ENCODE data around the gene OR2V1.

The OR2V1 gene

DNA sequence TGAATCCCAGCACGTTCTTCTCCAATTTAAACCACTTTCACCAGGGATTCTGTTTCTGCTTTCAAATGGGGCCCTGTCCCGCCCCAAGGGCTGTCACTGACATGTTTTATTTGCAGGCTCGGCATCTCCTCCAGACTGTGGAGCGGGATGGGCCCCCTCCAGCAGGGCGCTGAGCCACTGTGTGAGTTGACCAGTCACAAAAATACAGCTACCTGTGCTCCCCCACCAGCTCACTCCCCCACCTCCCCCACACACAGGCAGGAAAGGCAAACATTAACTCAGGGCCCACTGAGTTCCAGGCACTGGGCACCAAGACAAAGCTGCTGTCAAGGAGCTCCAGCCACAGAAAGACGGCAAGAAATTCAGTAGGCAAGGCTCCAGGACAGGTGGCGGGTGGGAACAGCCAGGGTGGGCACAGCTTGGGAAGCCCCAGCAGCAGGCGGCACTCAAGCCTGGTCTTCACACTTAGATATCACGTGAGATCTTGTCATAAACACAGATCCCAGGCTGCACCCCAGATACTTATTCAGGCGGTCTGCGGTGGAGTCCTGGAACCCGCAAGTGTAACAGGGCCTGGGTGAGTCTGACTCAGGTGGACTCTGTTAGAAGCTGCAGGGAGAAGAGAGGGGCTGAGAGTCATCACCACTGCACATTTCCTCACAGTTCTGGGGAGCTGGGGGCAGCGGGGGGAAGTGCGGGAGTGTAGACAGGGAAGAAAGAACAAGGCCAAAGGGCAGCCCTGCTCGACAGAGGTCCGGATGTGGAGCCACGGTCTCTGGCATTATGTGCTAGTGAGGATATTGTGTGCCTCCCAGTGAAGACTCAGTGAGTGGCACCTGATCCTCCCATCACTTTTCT lies 44.7 kb downstream of the OR2V1 start:
- TF ChIP-seq, protein P1, sequence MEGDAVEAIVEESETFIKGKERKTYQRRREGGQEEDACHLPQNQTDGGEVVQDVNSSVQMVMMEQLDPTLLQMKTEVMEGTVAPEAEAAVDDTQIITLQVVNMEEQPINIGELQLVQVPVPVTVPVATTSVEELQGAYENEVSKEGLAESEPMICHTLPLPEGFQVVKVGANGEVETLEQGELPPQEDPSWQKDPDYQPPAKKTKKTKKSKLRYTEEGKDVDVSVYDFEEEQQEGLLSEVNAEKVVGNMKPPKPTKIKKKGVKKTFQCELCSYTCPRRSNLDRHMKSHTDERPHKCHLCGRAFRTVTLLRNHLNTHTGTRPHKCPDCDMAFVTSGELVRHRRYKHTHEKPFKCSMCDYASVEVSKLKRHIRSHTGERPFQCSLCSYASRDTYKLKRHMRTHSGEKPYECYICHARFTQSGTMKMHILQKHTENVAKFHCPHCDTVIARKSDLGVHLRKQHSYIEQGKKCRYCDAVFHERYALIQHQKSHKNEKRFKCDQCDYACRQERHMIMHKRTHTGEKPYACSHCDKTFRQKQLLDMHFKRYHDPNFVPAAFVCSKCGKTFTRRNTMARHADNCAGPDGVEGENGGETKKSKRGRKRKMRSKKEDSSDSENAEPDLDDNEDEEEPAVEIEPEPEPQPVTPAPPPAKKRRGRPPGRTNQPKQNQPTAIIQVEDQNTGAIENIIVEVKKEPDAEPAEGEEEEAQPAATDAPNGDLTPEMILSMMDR (IDR thresholded peaks at IDR 0.05): no peak
- Histone ChIP-seq H3K27ac (no peak overlapping the region), H3K4me3 (no peak overlapping the region)
- no peak for DNase-seq (ENCODE audit: low spot score)

DNA sequence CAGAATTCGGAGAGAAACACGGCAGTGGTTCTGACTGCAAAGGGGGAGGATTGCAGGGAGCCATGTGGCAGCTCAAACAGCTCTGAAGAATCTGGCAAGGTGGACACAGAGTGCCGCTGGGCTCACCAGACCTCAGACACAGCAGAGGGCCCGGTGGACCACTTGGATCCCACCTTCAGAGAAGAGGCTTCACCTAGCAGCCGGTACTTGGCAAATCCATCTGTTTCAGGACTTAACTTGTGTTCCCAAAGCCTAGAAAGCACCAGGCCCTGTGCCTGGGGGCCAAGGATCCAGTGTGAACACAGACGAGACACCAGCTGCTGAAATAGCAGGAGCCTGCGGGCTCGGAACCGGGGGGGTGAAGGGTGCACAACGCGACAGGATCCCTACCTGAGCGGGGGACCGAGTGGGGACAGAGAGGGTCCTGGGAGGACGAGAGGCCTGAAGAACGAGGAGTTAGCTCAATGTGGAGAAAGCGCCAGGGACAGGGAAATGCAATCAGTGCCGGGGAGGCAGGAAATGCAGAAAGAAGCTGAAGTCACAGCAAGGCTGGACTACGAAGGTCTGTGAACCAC lies 46.3 kb downstream of the OR2V1 start:
- DNase-seq (ENCODE audit: low spot score): no peak

DNA sequence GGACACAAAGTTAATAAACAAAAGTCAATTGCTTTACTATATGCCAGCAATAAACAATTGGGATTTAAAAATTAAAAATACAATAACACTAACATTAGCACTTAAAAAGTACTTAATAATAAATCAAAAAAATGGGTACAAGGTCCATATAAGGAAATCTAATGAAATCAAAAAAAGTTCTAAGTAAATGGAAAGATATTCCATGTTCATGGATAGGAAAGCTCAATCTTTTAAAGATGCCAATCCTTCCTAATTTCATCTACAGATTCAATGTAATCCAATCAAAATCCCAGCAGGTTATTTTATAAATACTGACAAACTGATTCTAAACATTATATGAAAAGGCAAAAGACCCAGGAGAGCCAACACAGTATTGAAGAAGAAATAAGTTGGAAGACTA lies 49.0 kb downstream of the OR2V1 start:
- DNase-seq (ENCODE audit: low spot score): no peak
- TF ChIP-seq, protein P1 (IDR thresholded peaks at IDR 0.05): no peak
- H3K27ac ChIP-seq: no peak overlapping the region
- H3K4me3 ChIP-seq: no peak overlapping the region

More for the DNA sequence above, 46.3 kb downstream of the OR2V1 start:
- TF ChIP-seq, protein P1 (IDR thresholded peaks at IDR 0.05): no peak
- Histone ChIP-seq H3K27ac (no peak overlapping the region), H3K4me3 (no peak overlapping the region)

DNA sequence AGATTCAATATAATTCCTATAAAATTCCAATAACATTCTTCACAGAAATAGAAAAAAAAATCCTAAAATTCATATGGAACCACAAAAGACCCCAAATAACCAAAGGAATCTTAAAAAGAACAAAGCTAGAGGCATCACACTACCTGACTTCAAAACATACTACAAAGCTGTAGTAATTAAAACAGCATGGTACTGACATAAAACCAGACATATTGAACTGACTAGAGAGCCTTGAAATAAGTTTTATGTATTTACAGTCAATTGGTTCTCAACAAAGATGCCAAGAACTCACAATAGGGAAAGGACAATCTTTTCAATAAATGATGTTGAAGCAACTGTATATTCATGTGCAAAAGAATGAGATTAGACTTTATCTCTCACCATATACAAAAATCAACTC lies 54.0 kb downstream of the OR2V1 start:
- Histone ChIP-seq H3K4me3 (no peak overlapping the region), H3K27ac (no peak overlapping the region)
- TF ChIP-seq, protein P1 (IDR thresholded peaks at IDR 0.05): no peak
- no peak for DNase-seq (ENCODE audit: low spot score)

All from coronary artery (tissue), 2 donors.